ENCODE measurements around the gene PRDX2. TPM values are rescaled to one million over a fixed set of nuclear protein-coding genes. Genes with fewer than 3 reads are reported as not detected.

The PRDX2 gene
- total and polyA plus RNA-seq, 10 of the 15 experiments (the other 5 are each of a cell fraction or from before 2014, with no cell fraction given) = 93.0 to 812 (median 344) TPM

GRCh38 chr19:12792051-12792852 is 9.3 kb downstream of the PRDX2 start (continued):
- TF ChIP-seq ETV6 (conservative IDR thresholded peaks at IDR 0.05 in 1 of 2, IDR thresholded peaks at IDR 0.05 in 1 of 2; ENCODE audit: borderline replicate concordance in 1 of 2, low read depth in 1 of 2) = no peak
- no peak for TF ChIP-seq MEF2A (IDR thresholded peaks at IDR 0.05; ENCODE audit: insufficient read depth, low read depth, low read length)
- TF ChIP-seq BACH1 (IDR thresholded peaks at IDR 0.05; ENCODE audit: borderline replicate concordance) = peak; percentile 54; the same call in 1 of the 2 replicates
- no peak for TF ChIP-seq CREB1 (IDR thresholded peaks at IDR 0.05; ENCODE audit: low read depth)
- TF ChIP-seq ZNF24 (IDR thresholded peaks at IDR 0.05) = no peak
- TF ChIP-seq STAT3 (IDR thresholded peaks at IDR 0.05; ENCODE audit: low read depth, low read length) = no peak
- TF ChIP-seq GATAD2B (conservative IDR thresholded peaks at IDR 0.05; ENCODE audit: low read depth) = peak; percentile 60
- TF ChIP-seq EP300 (IDR thresholded peaks at IDR 0.05; ENCODE audit: borderline replicate concordance in 1 of 2, control insufficient read depth in 1 of 2, low read depth in 2 of 2, low read length in 2 of 2) = no peak
- no peak for TF ChIP-seq TCF7 (IDR thresholded peaks at IDR 0.05; ENCODE audit: borderline replicate concordance)
- TF ChIP-seq ZBTB11 (CRISPR knock-in tag; IDR thresholded peaks at IDR 0.05) = 0 out of 2 replicates have a peak, but pooled peaks have one; percentile 6
- TF ChIP-seq YY1 (IDR thresholded peaks at IDR 0.05; ENCODE audit: low read depth, low read length) = peak; percentile 75
- peak; percentile 7; the same call in 1 of the 2 replicates for TF ChIP-seq TAF1 (IDR thresholded peaks at IDR 0.05; ENCODE audit: borderline replicate concordance, low read depth, low read length)
- TF ChIP-seq ZZZ3 (IDR thresholded peaks at IDR 0.05; ENCODE audit: control insufficient read depth, insufficient read length, low read depth) = no peak
- no peak for TF ChIP-seq SREBF1 (IDR thresholded peaks at IDR 0.05; ENCODE audit: low read length)
- TF ChIP-seq EED (IDR thresholded peaks at IDR 0.05; ENCODE audit: low read depth) = no peak
- no peak for TF ChIP-seq MYB (IDR thresholded peaks at IDR 0.05; ENCODE audit: borderline replicate concordance, low read depth, low read length)
- TF ChIP-seq TARDBP (IDR thresholded peaks at IDR 0.05; ENCODE audit: borderline replicate concordance) = no peak
- no peak for TF ChIP-seq ZNF622 (IDR thresholded peaks at IDR 0.05)
- TF ChIP-seq TCF3 (IDR thresholded peaks at IDR 0.05; ENCODE audit: borderline replicate concordance, insufficient read depth, low read depth, low read length) = peak; percentile 68
- TF ChIP-seq BCL11A (IDR thresholded peaks at IDR 0.05; ENCODE audit: low read depth, low read length) = no peak
- TF ChIP-seq SMC3 (IDR thresholded peaks at IDR 0.05; ENCODE audit: borderline replicate concordance, low read length) = no peak
- TF ChIP-seq SRF (IDR thresholded peaks at IDR 0.05; ENCODE audit: low read depth in 2 of 2, low read length in 2 of 2) = no peak
- peak; percentile 39; the same call in 1 of the 2 replicates for TF ChIP-seq PAX5 (IDR thresholded peaks at IDR 0.05; ENCODE audit: borderline replicate concordance, low read depth, low read length)
- TF ChIP-seq RBBP5 (conservative IDR thresholded peaks at IDR 0.05) = no peak
- no peak for TF ChIP-seq ASH2L (IDR thresholded peaks at IDR 0.05; ENCODE audit: borderline replicate concordance, low read depth)
- no peak for TF ChIP-seq KAT2A (conservative IDR thresholded peaks at IDR 0.05; ENCODE audit: control insufficient read depth, low read depth, low read length)
- TF ChIP-seq RAD51 (IDR thresholded peaks at IDR 0.05) = peak; percentile 83
- TF ChIP-seq DPF2 (IDR thresholded peaks at IDR 0.05) = 0 out of 2 replicates have a peak, but pooled peaks have one; percentile 69

Data from GM12878 (cell line).